ENCODE data around the gene INTS7. TPM values are rescaled to one million over a fixed set of nuclear protein-coding genes. Genes with fewer than 3 reads are reported as not detected.

The INTS7 gene
- total RNA-seq, 1 experiment from 2014 or later, result 25.3 TPM

- H3K9ac ChIP-seq (ENCODE audit: low read length), result no peak overlapping the region
- H3K36me3 ChIP-seq (ENCODE audit: low read depth, low read length), result peaks cover 66% of the 10 kb centered on the region
- no TSS peak for BruUV-seq (replicated peaks)
- H3F3A ChIP-seq (ENCODE audit: low read length, unreplicated experiment), result no peaks in the 10 kb centered on the region
- peak; percentile 98 for TF ChIP-seq CTCF (conservative IDR thresholded peaks at IDR 0.05; ENCODE audit: low read depth, low read length)
- no peak for TF ChIP-seq EZH2phosphoT487 (IDR thresholded peaks at IDR 0.05; ENCODE audit: borderline replicate concordance, low read length)
- no peak overlapping the region for H2AFZ ChIP-seq (ENCODE audit: low read length)
- H3K27me3 ChIP-seq (ENCODE audit: low read length), result no peaks in the 10 kb centered on the region
- ChIA-PET CTCF (interaction anchor here (0.6 to 2.4 kb wide), 29 partner anchors 10 to 763 kb away, joined by 3 to 78 read pairs (median 5); partner anchors contain the start of genes DTL and INTS7), POLR2A (ENCODE audit: unreplicated experiment) (interaction anchor here (0.5 to 1.0 kb wide), 7 partner anchors 8 to 537 kb away, joined by 3 to 8 read pairs (median 4); no protein-coding TSS in a partner anchor)
- H3K27ac ChIP-seq (ENCODE audit: low read length), result no peak overlapping the region
- H3K9me3 ChIP-seq (ENCODE audit: low read length), result no peaks in the 10 kb centered on the region
- DNase-seq, result peak; percentile 76
- ATAC-seq, result peak; percentile 99
- no peak overlapping the region for H3K4me3 ChIP-seq (ENCODE audit: low read length)
- no peaks in the 10 kb centered on the region for H4K20me1 ChIP-seq (ENCODE audit: low read length)
- no peaks in the 10 kb centered on the region for H3K9me2 ChIP-seq (replicated peaks; ENCODE audit: low read length)
- no peaks in the 10 kb centered on the region for H3K79me2 ChIP-seq (ENCODE audit: low read length)
- H3K4me2 ChIP-seq (ENCODE audit: low read length), result no peak overlapping the region
- H3K4me1 ChIP-seq (ENCODE audit: insufficient read depth, low read length), result no peaks in the 10 kb centered on the region
- intact Hi-C loops (cut with micrococcal nuclease), result loop anchor here (1.0 to 2.0 kb wide), 6 partner anchors 158 to 390 kb away; no protein-coding TSS in a partner anchor
Measured at GRCh38 chr1:212070720-212071302, 35.5 kb upstream of the INTS7 start.

GRCh38 chr1:212067787-212068186, 32.4 kb upstream of the INTS7 start:
- intact Hi-C loops (cut with micrococcal nuclease), result no loop called here
- DNase-seq (no peak), ATAC-seq (no peak)
- H3F3A ChIP-seq (ENCODE audit: low read length, unreplicated experiment), result no peaks in the 10 kb centered on the region
- no peaks in the 10 kb centered on the region for H3K9me2 ChIP-seq (replicated peaks; ENCODE audit: low read length)
- CTCF ChIA-PET, result no interaction called here
- no peak for TF ChIP-seq CTCF (conservative IDR thresholded peaks at IDR 0.05; ENCODE audit: low read depth, low read length)
- no peak for TF ChIP-seq EZH2 (IDR thresholded peaks at IDR 0.05; ENCODE audit: low read length, unreplicated experiment)
- no peak for TF ChIP-seq EZH2phosphoT487 (IDR thresholded peaks at IDR 0.05; ENCODE audit: borderline replicate concordance, low read length)
- no peak overlapping the region for H3K4me3 ChIP-seq (ENCODE audit: low read length)
- H4K20me1 ChIP-seq (ENCODE audit: low read length), result no peaks in the 10 kb centered on the region
- H3K9me3 ChIP-seq (ENCODE audit: low read length), result no peaks in the 10 kb centered on the region
- H3K4me2 ChIP-seq (ENCODE audit: low read length), result no peak overlapping the region
- no TSS peak for BruUV-seq (replicated peaks)
- peaks cover 68% of the 10 kb centered on the region for H3K36me3 ChIP-seq (ENCODE audit: low read depth, low read length)
- H3K79me2 ChIP-seq (ENCODE audit: low read length), result no peaks in the 10 kb centered on the region
- no peak overlapping the region for H2AFZ ChIP-seq (ENCODE audit: low read length)
- no peaks in the 10 kb centered on the region for H3K4me1 ChIP-seq (ENCODE audit: insufficient read depth, low read length)
- no peaks in the 10 kb centered on the region for H3K27me3 ChIP-seq (ENCODE audit: low read length)
- no peak overlapping the region for H3K9ac ChIP-seq (ENCODE audit: low read length)
- H3K27ac ChIP-seq (ENCODE audit: low read length), result no peak overlapping the region
- POLR2A ChIA-PET (ENCODE audit: unreplicated experiment), result no interaction called here

GRCh38 chr1:212062832-212063438, 27.6 kb upstream of the INTS7 start:
- DNase-seq (peak; percentile 73), ATAC-seq (peak; percentile 79)
- no peaks in the 10 kb centered on the region for H3K27me3 ChIP-seq (ENCODE audit: low read length)
- 0 out of 2 replicates have a peak, but pooled peaks cover 10% of the 10 kb centered on the region for H4K20me1 ChIP-seq (ENCODE audit: low read length)
- intact Hi-C loops (cut with micrococcal nuclease), result loop anchor here (1.0 to 2.0 kb wide), 3 partner anchors 50 to 393 kb away; no protein-coding TSS in a partner anchor
- H3K4me2 ChIP-seq (ENCODE audit: low read length), result no peak overlapping the region
- H3K4me1 ChIP-seq (ENCODE audit: insufficient read depth, low read length), result peaks cover 18% of the 10 kb centered on the region
- CTCF ChIA-PET, result interaction anchor here (0.7 to 1.5 kb wide), 5 partner anchors 27 to 602 kb away, joined by 3 to 6 read pairs (median 4); partner anchors contain the start of genes DTL and INTS7
- H3K79me2 ChIP-seq (ENCODE audit: low read length), result no peaks in the 10 kb centered on the region
- TF ChIP-seq EZH2 (IDR thresholded peaks at IDR 0.05; ENCODE audit: low read length, unreplicated experiment), result no peak
- peak; percentile 96 for TF ChIP-seq CTCF (conservative IDR thresholded peaks at IDR 0.05; ENCODE audit: low read depth, low read length)
- no peak overlapping the region for H3K9ac ChIP-seq (ENCODE audit: low read length)
- POLR2A ChIA-PET (ENCODE audit: unreplicated experiment), result no interaction called here
- H3K9me2 ChIP-seq (replicated peaks; ENCODE audit: low read length), result no peaks in the 10 kb centered on the region
- peaks cover 10% of the 10 kb centered on the region for H3F3A ChIP-seq (ENCODE audit: low read length, unreplicated experiment)
- H3K9me3 ChIP-seq (ENCODE audit: low read length), result no peaks in the 10 kb centered on the region
- H3K27ac ChIP-seq (ENCODE audit: low read length), result no peak overlapping the region
- no TSS peak for BruUV-seq (replicated peaks)
- peaks cover 35% of the 10 kb centered on the region for H3K36me3 ChIP-seq (ENCODE audit: low read depth, low read length)
- no peak overlapping the region for H3K4me3 ChIP-seq (ENCODE audit: low read length)
- H2AFZ ChIP-seq (ENCODE audit: low read length), result no peak overlapping the region
